Ishikawa (cell line): ENCODE results near the gene SIMC1.

Experiments used
- CREB1 ChIP-seq: IDR thresholded peaks from 2 replicates; pipeline ENCODE4 v1.6.1; 2012; ENCODE audit warnings: low read depth
- EGR1 ChIP-seq: IDR thresholded peaks from 2 replicates; pipeline ENCODE4 v1.6.1; 2012
- EP300 ChIP-seq: IDR thresholded peaks from 2 replicates; pipeline ENCODE4 v1.6.1; 2012; ENCODE audit warnings: borderline replicate concordance
- FOXM1 ChIP-seq: IDR thresholded peaks from 2 replicates; pipeline ENCODE4 v1.6.1; 2012; ENCODE audit warnings: low read depth, borderline replicate concordance
- RAD21 ChIP-seq: IDR thresholded peaks from 2 replicates; pipeline ENCODE4 v1.6.1; 2012; ENCODE audit warnings: low read depth
- REST ChIP-seq: IDR thresholded peaks from 2 replicates; pipeline ENCODE4 v1.6.1; 2012; ENCODE audit warnings: low read depth, mild to moderate bottlenecking
- TAF1 ChIP-seq: IDR thresholded peaks from 2 replicates; pipeline ENCODE4 v1.6.1; 2012; ENCODE audit warnings: low read depth, mild to moderate bottlenecking
- TCF12 ChIP-seq: IDR thresholded peaks from 2 replicates; pipeline ENCODE4 v1.6.1; 2012; ENCODE audit warnings: low read depth
- TEAD4 ChIP-seq: IDR thresholded peaks from 2 replicates; pipeline ENCODE4 v1.6.1; 2012
- YY1 ChIP-seq: IDR thresholded peaks from 2 replicates; pipeline ENCODE4 v1.6.1; 2012; ENCODE audit warnings: low read depth
- ZBTB7A ChIP-seq: IDR thresholded peaks from 2 replicates; pipeline ENCODE4 v1.6.1; 2012; ENCODE audit warnings: low read depth
- TF ChIP-seq, protein P1 (sequence below): IDR thresholded peaks from 2 replicates; pipeline ENCODE4 v1.6.1; 2012
- TF ChIP-seq, protein P2 (sequence below): IDR thresholded peaks from 2 replicates; pipeline ENCODE4 v1.6.1; 2012

- TF ChIP-seq ZBTB7A = no peak
- no peak for TF ChIP-seq REST
- TF ChIP-seq, protein P1, sequence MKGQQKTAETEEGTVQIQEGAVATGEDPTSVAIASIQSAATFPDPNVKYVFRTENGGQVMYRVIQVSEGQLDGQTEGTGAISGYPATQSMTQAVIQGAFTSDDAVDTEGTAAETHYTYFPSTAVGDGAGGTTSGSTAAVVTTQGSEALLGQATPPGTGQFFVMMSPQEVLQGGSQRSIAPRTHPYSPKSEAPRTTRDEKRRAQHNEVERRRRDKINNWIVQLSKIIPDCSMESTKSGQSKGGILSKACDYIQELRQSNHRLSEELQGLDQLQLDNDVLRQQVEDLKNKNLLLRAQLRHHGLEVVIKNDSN = no peak
- TF ChIP-seq, protein P2, sequence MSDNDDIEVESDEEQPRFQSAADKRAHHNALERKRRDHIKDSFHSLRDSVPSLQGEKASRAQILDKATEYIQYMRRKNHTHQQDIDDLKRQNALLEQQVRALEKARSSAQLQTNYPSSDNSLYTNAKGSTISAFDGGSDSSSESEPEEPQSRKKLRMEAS = no peak
- TF ChIP-seq FOXM1 = no peak
- no peak for TF ChIP-seq TAF1
- no peak for TF ChIP-seq EP300
- TF ChIP-seq TCF12 = no peak
- TF ChIP-seq EGR1 = no peak
- TF ChIP-seq CREB1 = no peak
- TF ChIP-seq RAD21 = no peak
- no peak for TF ChIP-seq YY1
- TF ChIP-seq TEAD4 = no peak
Observed at GRCh38 chr5:176341325-176342157, 103.3 kb downstream of the SIMC1 start.
